OCI-LY3 (cell line): ENCODE results near the gene DOC2A.

Source experiments
- CTCF ChIP-seq: fragments of 200-600, 300-600 bp; sonication (generic); IDR thresholded peaks from 2 replicates; pipeline ENCODE4 v1.5.1; 2014; ENCODE audit warnings: antibody characterized with exemption, low read length, low read depth
- EZH2phosphoT487 ChIP-seq: fragments of 200-600 bp; shearing (Covaris generic); IDR thresholded peaks from 2 replicates; pipeline ENCODE4 v1.6.1; 2018; ENCODE audit warnings: antibody characterized with exemption, mixed run types, low read depth

GRCh38 chr16:29991571-29991904 lies 19.3 kb downstream of the DOC2A start:
- no peak for TF ChIP-seq CTCF
- no peak for TF ChIP-seq EZH2phosphoT487
